NCI-H524 treated with DMSO at 0.1 percent for 48 hours (cell line): ENCODE measurements around the gene PRKCQ.
"Not testable (repeated sequence)": the region's sequence is repeated elsewhere in the genome, so short reads cannot be mapped to it uniquely, and the experiment has no call there.

Experiments used
- DNase-seq: peaks from one replicate; lab custom pipeline; 2025; lab: John Stamatoyannopoulos, UW

The PRKCQ gene

DNA sequence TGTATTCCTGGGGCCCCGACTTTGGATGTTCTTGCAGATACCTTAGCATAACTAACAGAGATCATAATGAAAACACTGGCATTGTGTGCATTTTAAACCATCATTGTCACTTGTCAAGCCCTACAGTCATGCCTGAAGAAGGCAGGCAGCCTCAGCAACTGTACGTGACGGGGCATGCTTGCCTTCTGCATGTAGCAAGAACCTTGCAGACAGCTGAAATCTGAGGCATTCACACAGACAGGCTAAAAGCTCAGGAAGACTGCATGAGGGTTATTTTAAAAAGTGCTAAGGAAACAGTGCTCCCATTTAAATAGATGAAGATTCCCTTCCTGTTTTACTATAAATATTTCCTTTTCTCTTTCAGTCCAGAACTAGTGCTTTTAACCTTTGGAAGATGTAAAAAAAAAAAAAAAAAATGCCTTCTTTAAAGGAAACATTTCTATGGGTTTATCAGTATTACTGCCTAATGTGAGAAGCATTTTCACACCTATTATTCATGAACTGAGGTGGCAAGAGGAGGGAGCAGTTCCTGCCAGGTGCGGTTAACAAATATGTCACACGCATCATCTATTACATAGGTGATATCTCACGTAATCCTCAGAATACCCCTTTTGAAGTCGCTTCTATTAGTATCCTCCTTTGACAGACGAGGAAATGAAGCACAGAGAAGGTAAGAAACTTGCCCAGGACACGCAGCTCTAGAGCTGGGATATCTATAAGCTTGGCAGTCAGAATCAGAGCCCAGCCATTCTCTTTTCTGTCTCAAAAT is 88.1 kb downstream of the PRKCQ start:
- no peak for DNase-seq

DNA sequence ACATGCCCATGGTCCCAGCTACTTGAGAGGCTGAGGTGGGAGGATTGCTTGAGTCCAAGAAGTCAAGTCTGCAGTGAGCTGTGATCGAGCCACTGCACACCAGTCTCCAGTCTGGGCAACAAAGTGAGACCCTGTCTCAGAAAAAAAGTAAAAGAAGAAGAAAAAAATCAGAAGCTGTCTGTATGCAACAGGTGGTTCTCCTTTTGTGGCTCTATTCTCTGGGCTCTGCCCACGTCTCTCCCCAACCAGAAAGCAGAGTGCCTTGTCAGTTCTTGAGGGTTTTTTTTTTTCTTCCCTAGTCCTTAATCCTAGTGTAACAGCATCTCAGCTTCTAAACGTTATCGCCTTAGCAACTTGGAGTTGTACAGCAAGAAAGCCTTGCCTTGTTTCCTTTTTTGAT is 89.5 kb downstream of the PRKCQ start:
- no peak for DNase-seq

DNA sequence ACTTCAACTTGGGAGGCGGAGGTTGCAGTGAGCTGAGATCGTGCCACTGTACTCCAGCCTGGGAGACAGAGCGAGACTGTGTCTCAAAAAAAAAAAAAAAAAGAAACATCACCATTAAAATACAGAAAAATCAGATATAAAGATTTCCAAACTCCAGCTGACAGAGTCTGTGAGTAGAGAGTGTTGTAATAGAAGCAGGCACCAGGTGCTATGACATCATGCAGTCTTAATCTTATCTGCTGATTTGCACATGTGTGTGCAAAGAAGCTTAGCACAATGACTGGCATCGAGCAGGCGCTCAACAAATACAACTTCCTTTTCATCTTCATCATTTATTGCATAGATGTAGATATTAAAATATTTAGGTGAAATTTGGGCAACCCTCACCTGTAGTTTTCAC is 92.2 kb downstream of the PRKCQ start:
- no peak for DNase-seq

DNA sequence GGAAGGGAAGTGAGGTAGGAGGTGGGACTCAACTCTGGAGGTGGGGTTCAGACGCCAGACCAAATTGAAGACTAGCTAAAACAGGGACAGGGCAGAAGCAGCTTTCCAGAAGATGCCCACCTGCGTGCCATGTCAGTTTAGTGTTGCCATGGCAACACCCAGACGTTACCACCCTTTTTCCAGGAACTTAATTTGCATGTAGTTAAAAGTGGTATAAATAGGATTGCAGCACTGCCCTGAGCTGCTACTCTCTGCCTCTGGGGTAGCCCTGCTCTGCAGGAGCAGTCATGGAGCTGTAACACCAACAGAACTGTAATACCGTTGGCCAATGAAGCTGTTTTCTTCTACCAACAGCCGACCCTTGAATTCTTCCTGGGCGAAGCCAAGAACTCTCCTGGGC is 93.8 kb downstream of the PRKCQ start:
- DNase-seq: no peak

DNA sequence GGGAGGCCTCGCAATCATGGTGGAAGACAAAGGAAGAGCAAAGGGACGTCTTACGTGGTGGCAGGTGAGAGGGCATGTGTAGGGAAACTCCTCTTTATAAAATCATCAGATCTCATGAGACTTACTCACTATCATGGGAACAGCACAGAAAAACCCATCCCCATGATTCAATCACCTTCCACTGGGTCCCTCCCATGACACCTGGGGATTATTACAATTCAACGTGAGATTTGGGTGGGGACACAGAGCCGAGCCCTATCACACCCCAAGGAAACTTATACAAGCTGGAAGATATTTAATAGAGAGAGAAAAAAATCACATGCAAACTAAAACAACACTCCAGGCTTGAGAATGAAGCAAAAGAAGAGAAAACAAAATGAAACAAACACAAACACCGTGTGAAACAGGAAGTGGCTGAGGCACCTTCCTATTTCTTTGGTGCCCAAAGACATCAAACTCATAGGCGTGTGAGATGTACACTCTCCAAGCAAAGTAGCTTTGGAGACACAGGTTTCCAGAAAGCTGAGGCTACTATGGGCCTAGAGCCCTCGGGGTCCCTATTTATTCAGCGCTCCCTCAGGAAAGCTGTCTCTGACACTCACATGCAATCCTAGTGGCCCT is 97.2 kb downstream of the PRKCQ start:
- no peak for DNase-seq

DNA sequence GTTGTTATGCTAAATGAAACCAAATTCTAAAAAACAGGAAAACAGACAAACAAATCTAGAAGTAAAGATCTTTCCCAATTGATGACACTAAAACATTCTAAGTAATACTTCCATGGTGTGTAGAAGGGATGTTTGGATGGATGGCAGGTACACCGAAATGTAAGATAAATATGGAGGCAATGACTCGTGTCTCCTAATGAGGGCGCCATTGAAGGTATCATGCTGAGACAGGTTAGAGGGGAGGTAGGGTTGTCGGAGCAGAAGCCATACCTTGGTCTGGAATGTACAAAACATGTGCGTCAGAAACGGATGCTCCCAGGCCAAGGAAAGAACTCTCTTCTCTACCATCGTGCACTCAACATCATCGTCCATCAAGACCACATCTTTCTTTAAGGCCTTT is 101.4 kb downstream of the PRKCQ start:
- no peak for DNase-seq

DNA sequence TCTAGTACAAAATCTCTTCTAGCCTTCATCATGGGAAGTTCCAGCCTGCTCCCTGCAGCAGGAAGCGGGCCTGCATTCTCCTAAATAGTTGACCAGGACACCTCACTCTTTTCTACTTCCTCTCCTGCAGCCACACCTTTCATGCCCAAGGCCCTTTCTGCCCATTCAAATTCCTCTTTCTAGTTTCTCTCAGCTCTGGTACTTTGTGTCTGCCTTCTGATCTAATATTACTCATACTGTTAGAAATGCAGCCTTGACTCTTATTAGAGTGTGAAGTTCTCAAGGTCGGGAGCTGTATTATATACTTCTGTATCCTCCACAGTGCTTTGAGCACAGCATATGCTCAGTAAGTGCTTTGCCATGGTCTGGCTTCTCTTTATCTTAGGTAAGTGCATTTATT is 103.1 kb downstream of the PRKCQ start:
- no peak for DNase-seq

DNA sequence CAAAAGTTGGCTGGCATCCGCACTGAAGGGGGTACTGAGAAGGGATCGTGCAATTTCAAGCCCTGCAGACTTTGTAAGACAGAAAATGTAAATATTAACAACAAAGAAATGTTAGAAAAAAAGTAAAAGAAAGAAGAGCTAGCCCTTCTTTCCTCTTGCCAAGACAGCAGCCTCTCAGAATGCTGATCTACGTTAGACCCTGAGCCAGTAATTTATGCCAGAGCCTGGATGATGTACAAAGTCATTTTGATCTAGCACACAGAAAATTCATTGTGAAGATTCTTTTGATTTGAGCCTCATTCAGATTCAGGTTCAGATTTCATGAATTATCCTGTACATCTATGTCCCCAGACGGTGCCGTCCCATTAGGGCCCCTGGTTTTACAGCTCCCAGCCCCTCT is 105.2 kb downstream of the PRKCQ start:
- no peak for DNase-seq

DNA sequence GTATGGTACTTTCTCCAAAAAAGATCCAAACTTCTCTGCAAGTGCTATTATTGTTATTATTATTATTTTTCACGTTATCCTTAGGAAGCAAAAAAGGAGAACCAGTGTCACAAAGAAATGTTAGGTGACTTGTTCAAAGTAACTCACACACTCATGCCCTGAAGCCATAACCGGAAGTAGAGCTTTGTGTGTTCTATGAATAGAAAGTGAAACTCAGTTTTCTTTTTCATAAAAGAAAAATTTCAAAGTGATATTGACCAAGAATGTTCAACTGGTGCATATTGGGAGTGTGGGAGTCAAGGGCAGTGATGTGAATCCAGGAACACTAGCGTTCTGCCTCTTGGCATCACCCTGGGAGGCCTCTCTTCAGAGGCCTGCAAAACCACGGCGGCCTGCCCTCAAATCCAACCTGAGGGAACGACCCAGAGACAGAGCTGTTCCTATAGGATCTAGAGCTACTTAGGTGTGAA is 106.1 kb downstream of the PRKCQ start:
- DNase-seq: no peak

DNA sequence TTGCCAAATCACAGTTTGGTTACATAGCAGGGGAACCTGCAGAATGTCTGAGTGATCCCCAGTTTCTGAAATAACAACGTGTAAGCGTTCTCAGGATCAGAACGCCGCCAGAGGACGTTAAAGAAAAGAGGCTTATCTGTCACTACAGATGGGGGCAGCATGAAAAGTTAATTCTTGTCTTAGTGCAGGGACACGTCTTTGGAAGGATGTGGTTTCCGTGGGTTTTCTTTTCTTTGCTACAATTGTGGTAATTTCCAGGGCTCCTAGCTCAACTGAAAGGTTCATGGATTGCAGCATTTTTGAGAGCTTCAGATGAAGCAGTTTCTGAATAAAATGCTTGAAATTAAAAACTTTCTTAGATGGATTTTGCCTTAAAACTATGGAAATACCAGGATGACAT is 106.6 kb downstream of the PRKCQ start:
- DNase-seq: no peak

DNA sequence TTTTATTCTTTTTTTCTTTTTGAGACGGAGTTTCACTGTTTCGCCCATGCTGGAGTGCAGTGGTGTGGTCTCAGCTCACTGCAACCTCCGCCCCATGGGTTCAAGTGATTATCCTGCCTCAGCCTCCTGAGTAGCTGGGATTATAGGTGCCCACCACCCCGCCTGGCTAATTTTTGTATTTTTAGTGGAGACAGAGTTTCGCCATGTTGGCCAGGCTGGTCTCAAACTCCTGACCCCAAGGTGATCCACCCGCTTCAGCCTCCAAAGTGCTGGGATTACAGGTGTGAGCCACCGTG is 107.4 kb downstream of the PRKCQ start:
- not testable (repeated sequence) for DNase-seq

DNA sequence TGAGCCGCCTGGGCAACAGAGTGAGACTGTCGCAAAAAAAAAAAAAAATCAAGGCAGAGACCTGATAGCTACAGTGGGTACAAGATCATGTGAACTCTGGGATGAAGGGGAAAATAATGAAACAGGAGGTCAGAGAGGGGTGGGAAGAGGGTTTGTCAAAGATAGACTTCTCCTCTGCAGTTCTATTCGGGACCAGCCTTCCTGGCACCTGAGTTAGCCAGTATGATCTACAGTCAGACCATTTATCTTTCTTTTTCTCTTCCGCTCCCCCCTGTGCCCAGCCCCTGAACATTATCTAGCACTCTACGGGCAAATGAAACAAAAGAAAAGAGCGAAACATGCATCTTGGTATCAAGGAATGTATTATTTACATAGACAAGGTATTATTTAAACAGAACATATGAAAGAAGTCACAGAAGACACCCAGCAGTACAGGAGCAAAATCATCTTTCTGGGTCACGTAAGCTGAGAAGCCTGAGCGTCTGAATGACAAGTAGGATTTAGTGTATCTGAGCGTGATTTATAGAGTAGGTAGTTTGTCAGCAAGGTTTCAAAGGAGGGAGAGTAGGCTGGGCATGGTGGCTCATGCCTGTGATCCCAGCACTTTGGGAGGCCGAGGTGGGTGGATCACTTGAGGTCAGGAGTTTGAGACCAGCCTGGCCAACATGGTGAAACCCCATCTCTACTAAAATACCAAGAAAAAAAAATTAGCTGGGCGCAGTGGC is 109.0 kb downstream of the PRKCQ start:
- no peak for DNase-seq

DNA sequence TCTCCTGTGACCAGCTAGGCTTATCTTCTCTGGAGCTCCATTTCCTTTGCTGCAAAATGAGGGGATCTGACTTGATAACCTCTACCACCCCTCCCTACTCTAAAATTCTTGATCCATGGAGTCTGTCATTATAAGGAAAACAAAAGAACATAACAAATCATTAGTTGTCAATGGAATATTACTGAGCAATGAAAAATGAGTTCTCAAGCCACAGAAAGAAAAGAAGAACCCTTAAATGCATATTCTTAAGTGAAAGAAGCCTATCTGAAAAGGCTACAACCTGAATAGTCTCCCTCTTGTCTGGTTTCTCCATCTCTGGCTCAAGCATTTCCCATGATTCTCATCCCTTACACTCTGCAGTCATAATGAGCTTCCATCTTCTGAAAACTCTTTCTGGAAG is 110.4 kb downstream of the PRKCQ start:
- no peak for DNase-seq

DNA sequence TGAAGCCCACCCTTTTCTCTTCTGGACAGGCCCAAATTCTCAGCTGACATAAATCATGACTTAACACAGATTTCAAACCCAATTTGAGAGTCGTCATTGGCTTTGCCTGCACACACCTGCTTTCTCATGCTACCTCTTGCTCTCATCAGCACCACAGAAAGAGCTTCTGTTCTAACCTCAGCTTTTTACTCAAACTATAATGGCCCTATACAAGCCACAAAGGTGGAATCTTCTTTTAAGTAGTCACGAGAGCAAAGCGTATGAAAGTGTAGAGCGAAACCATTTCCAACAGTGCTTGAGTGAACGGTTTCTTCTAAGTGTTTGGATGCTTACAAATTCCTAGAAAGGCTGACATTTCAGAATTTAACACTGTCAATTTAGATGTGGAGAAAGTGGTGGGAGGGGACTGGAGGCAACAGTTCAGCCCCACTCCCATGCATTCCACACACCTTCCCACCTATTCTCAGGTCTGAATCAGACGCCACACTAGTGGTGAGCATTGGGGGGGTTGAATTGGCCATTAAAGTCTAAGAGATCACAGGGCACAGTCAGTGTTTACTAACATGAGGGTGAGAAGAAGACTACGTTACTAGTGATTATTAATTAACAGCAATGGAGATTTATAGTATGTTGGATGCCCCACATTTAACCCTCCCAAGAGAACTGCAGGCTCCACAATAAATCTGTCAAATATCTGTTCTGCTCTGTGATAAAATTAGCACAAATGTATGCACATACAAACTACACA is 114.0 kb downstream of the PRKCQ start:
- DNase-seq: no peak

DNA sequence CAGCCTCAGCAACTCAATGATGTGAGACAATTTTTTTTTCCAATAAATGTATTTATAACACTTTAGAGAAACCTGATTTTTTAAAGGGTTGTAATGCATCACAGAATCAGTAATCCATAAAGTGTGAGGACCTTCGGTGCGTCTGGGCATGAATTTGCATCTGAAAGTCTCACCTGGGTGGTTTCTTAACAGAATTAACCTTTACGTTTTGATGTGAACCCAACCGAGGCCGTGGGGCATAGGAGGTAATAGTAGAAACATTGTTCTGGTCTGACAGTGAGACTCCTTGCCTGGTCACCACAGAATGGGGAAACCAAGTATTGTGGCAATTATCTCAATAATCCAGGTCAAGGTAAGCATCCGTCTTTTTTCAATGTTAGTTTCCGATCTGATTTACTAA is 114.6 kb downstream of the PRKCQ start:
- DNase-seq: no peak

DNA sequence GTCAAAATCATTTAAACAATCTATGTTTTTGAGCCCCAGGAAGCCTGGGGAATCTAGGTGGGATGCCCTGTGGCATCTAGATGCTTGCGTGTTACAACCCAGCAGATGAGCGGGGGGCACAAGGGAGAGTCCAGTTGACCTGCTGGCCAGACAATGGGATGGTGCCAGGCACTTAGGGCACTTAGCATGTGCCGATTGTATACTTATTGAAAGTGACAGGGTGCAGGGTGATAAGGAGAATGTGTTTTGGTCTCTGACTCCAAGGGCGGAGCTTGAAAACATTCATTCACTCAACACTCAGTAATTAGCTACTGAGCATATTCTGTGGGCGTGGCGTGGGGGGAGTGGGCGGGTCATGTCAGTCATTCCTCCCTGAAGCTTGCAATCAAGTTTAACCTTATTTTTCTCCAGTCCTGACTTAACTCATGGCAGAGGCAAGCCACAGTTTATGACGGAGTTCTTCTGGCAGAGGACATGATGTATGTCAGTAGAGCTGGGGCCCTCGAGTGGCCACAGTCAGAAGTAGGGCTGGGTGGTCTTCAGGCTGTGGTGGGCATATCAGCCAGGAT is 115.1 kb downstream of the PRKCQ start:
- no peak for DNase-seq

DNA sequence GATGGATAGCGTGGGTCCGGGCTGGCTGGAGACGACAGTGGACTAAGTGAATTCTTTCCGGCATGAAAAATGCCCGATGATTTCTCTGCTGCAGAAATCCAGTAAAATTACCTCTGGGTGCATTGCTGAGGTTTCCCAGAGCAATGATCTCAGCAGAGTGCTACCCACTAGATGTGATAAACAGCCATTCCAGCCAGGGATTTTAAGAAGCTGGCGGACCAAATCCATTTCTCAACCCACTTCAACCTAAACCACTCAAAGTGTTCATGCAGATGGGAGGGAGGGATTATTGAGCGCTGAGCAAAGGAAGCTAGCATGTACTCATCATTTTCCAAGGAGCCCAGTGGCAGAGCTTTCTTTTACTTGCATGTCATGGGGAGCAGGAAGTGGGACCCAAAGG is 116.7 kb downstream of the PRKCQ start:
- no peak for DNase-seq

DNA sequence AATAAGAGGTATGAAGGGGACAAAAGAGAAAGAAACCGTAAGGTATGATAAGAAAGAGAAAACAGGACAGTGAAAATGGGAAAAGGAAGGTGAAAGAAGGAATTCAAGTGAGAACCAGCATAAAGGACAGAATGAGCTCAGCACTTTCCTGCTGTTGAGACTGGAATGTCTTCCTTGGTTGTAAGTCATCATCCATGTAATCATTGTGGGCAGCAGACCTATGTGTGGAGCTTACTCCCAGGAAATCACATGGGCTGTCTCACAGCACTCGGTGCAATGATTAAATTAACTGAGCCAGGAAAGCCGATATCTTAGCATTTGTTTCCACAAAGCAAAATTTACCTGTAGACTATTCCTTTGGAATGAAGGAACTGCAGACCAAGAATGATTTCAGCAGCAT is 118.1 kb downstream of the PRKCQ start:
- no peak for DNase-seq

DNA sequence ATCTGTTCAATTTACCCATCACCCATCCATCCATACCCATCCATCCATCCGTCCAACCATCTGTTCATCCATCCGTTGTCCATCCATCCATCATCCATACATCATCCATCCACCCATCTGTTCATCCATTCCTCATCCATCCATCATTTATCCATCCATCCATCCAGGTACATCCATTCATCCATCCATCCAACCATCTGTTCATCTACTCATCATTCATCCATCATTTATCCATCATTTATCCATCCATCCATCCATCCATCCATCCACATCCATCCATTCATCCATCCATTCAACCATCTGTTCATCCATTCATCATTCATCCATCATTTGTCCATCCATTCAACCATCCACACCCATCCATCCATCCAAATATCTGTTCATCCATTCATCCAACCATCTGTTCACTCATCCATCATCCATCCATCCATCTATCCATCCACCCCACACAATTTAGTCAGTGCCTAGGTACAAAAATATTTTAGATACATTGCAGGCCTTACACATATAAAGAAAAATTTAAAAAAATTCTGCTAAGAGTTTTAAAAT is 119.1 kb downstream of the PRKCQ start:
- DNase-seq: no peak

DNA sequence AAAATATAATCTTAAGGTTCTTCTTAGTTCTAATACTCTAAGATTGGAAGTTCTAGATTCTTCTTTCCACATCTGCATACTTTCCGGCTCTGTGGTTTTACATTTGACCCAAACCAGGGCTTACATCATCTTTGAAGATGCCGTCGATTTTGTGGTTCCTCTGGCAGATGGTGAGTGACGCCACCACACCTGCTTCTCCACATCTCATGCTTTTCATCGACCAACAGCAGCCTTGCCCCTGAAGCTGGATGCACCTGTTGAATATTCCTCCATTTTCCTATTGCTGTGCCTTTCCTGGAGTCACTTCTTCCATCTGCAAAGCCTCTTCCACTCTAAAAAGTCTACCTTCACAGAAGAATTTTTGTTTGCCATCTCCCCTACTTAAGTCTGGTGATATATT is 121.3 kb downstream of the PRKCQ start:
- no peak for DNase-seq

DNA sequence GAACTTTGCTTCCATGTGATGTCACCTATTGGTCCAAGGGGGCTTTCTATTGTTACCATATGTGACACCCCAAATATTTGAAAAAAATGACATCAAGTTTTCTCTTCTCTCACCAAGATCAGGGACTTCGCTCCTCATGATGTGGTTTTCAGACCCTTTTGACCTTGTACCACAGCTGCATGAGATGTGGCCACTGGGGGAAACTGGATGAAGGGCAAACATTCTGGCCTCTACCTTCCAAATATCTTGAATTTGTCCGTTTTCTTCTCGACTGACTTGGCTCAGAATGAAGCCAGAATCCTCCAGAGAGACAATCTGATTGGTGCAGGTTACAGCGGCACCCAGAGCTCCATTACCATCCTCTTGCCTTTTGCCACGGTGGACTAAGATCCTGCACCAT is 122.7 kb downstream of the PRKCQ start:
- no peak for DNase-seq

DNA sequence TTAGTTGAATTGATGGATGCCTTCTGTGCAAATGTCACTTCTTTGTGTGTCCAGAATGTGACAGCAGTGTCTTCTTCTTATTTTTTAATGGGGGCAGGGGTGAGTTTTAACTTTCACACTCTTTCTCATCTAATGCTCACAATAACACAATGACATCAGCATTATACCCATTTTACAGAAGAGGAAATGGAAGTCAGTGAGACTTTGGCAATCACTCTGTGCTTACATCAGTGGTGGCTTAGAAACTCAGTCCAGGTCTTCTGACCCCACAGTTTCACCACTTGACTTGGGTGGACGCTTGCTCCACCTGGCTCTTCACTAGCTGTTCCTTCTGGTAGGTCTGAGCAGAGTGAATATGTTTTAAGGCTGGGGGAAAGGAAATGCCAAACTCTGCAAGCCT is 124.0 kb downstream of the PRKCQ start:
- DNase-seq: no peak
